Breast epithelium (tissue), 3 donors: ENCODE data around the gene CHP1.

Source experiments
- CTCF ChIP-seq, 3 donors: fragments of 450-650 bp; IDR thresholded peaks; one replicate each; pipeline ENCODE4 v1.5.1; 2016 to 2017; ENCODE audit warnings: antibody characterized with exemption in 3 of 3, mild to moderate bottlenecking in 3 of 3, moderate library complexity in 3 of 3
- POLR2A ChIP-seq: fragments of 450-650 bp; IDR thresholded peaks from one replicate; pipeline ENCODE4 v1.6.1; 2016; ENCODE audit warnings: antibody characterized with exemption, mild to moderate bottlenecking, moderate library complexity
- POLR2AphosphoS5 ChIP-seq, 3 donors: sonication (generic); formaldehyde crosslinking; IDR thresholded peaks; one replicate each; pipeline ENCODE4 v1.6.1; 2017; ENCODE audit warnings: antibody characterized with exemption in 3 of 3

GRCh38 chr15:41256103-41256502, 25.0 kb downstream of the CHP1 start:
- TF ChIP-seq POLR2AphosphoS5 (IDR thresholded peaks at IDR 0.05) (no peak), CTCF (IDR thresholded peaks at IDR 0.05) (no peak), POLR2A (no peak)
